Measurements from ENCODE around the gene MET.

MET gene

GRCh38 chr7:116728413-116728812 is 56.4 kb downstream of the MET start:
- Histone ChIP-seq H3K27me3 (no peaks in the 10 kb centered on the region; the same call in 1 of the 2 replicates), H3K36me3 (no peaks in the 10 kb centered on the region), H3K9me3 (no peaks in the 10 kb centered on the region), H3K4me1 (no peaks in the 10 kb centered on the region), H3K4me3 (ENCODE audit: low read depth, low read length) (no peak overlapping the region)
- TF ChIP-seq CTCF (IDR thresholded peaks at IDR 0.05; ENCODE audit: low read depth, low read length) = no peak
- DNase-seq = no peak

GRCh38 chr7:116730097-116731022 is 58.4 kb downstream of the MET start:
- no peak for DNase-seq
- TF ChIP-seq CTCF (IDR thresholded peaks at IDR 0.05; ENCODE audit: low read depth, low read length) = no peak
- no peaks in the 10 kb centered on the region for H3K4me1 ChIP-seq

GRCh38 chr7:116731023-116731395 is 59.0 kb downstream of the MET start:
- H3K36me3 ChIP-seq = no peaks in the 10 kb centered on the region
- H3K9me3 ChIP-seq = no peaks in the 10 kb centered on the region
- no peak for TF ChIP-seq CTCF (IDR thresholded peaks at IDR 0.05; ENCODE audit: low read depth, low read length)
- no peak overlapping the region for H3K4me3 ChIP-seq (ENCODE audit: low read depth, low read length)
- no peak for DNase-seq
- no peaks in the 10 kb centered on the region; the same call in none of the 2 replicates for H3K27me3 ChIP-seq
- H3K4me1 ChIP-seq = no peaks in the 10 kb centered on the region

More at GRCh38 chr7:116730097-116731022, 58.4 kb downstream of the MET start:
- Histone ChIP-seq H3K4me3 (ENCODE audit: low read depth, low read length) (no peak overlapping the region), H3K9me3 (no peaks in the 10 kb centered on the region), H3K27me3 (no peaks in the 10 kb centered on the region; the same call in none of the 2 replicates), H3K36me3 (no peaks in the 10 kb centered on the region)

GRCh38 chr7:116731445-116732335 is 59.7 kb downstream of the MET start:
- DNase-seq = no peak
- no peaks in the 10 kb centered on the region for H3K4me1 ChIP-seq
- TF ChIP-seq CTCF (IDR thresholded peaks at IDR 0.05; ENCODE audit: low read depth, low read length) = no peak
- no peaks in the 10 kb centered on the region; the same call in none of the 2 replicates for H3K27me3 ChIP-seq
- no peak overlapping the region for H3K4me3 ChIP-seq (ENCODE audit: low read depth, low read length)
- H3K9me3 ChIP-seq = no peaks in the 10 kb centered on the region
- H3K36me3 ChIP-seq = no peaks in the 10 kb centered on the region

GRCh38 chr7:116732788-116733694 is 61.0 kb downstream of the MET start:
- Histone ChIP-seq H3K27me3 (no peaks in the 10 kb centered on the region; the same call in none of the 2 replicates), H3K9me3 (no peaks in the 10 kb centered on the region), H3K4me3 (ENCODE audit: low read depth, low read length) (no peak overlapping the region), H3K4me1 (no peaks in the 10 kb centered on the region), H3K36me3 (no peaks in the 10 kb centered on the region)
- no peak for DNase-seq
- no peak for TF ChIP-seq CTCF (IDR thresholded peaks at IDR 0.05; ENCODE audit: low read depth, low read length)

Data from BE2C (cell line).